GM23248 (cell line): Measurements from ENCODE around the gene REPIN1.

Experiments used
- EZH2 ChIP-seq: fragments of 200-600 bp; sonication (generic); IDR thresholded peaks from 2 replicates; pipeline ENCODE4 v1.6.1; 2018; ENCODE audit warnings: antibody characterized with exemption, mild to moderate bottlenecking; ENCODE audit not compliant: insufficient read depth, poor library complexity, severe bottlenecking
- EZH2phosphoT487 ChIP-seq: fragments of 200-600 bp; sonication (generic); IDR thresholded peaks from 2 replicates; pipeline ENCODE4 v1.6.1; 2018; ENCODE audit warnings: antibody characterized with exemption, moderate library complexity, mild to moderate bottlenecking, low read depth; ENCODE audit not compliant: insufficient read depth

DNA sequence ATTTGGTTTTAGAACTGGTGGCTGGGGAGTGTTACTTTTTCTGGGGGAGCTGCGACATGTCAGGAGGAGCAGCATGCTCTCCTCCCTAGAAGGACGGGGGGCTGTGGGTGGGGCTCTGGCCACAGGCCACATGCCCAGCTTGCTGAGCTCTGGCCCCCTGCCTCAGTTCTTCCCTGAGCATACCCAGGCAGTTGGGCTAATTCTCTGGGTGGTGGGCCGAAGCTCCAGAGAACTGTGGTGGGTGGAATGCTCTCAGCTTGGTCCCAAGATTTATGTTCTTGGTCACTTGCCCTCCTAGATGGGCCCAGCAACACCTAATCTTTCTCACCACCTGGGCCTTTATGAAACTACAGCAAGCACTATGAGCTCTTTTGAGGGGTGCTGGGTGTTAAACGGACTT is 5.4 kb downstream of the REPIN1 start:
- TF ChIP-seq EZH2phosphoT487 = no peak
- TF ChIP-seq EZH2 = no peak
